ENCODE data around the gene ZDHHC7.

ZDHHC7 gene

GRCh38 chr16:84932681-84933080 lies 78.7 kb downstream of the ZDHHC7 start:
- no peak for DNase-seq

- DNase-seq = no peak
Measured at GRCh38 chr16:84931506-84931905, 79.8 kb downstream of the ZDHHC7 start.

GRCh38 chr16:84931107-84931494 lies 80.2 kb downstream of the ZDHHC7 start:
- DNase-seq = no peak

GRCh38 chr16:84930298-84931106 lies 80.8 kb downstream of the ZDHHC7 start:
- peak in 1 of 2 donors; percentile 14 for DNase-seq

GRCh38 chr16:84929421-84930297 lies 81.7 kb downstream of the ZDHHC7 start:
- DNase-seq = no peak

GRCh38 chr16:84928679-84929420 lies 82.5 kb downstream of the ZDHHC7 start:
- DNase-seq = no peak

GRCh38 chr16:84927621-84928591 lies 83.4 kb downstream of the ZDHHC7 start:
- no peak for DNase-seq

GRCh38 chr16:84926462-84926861 lies 84.9 kb downstream of the ZDHHC7 start:
- no peak for DNase-seq

GRCh38 chr16:84925773-84926372 lies 85.5 kb downstream of the ZDHHC7 start:
- DNase-seq = no peak

GRCh38 chr16:84925092-84925772 lies 86.1 kb downstream of the ZDHHC7 start:
- DNase-seq = peak; percentile 73 to 77

GRCh38 chr16:84924331-84925091 lies 86.8 kb downstream of the ZDHHC7 start:
- no peak for DNase-seq

Measured in stimulated activated CD4-positive, alpha-beta T cell treated with anti-CD3 and anti-CD28 coated beads, Interleukin-2, amount 100 ng/mL, for 48 hours (primary cell).